ENCODE measurements around the gene TSG101. TPM values are rescaled to one million over a fixed set of nuclear protein-coding genes. Genes with fewer than 3 reads are reported as not detected.
A peak's percentile ranks its signal among the peaks of the same experiment; 100 is the strongest.

The TSG101 gene
- total RNA-seq, 2 donors from 2014 or later = 56.3 to 67.4 TPM

GRCh38 chr11:18459634-18460033, 67.1 kb downstream of the TSG101 start:
- Mint-ChIP-seq H3K9me3 (no peaks in the 10 kb centered on the region), H3K36me3 (ENCODE audit: low read depth) (no peaks in the 10 kb centered on the region), H3K4me1 (peaks cover 6% of the 10 kb centered on the region), H3K27me3 (ENCODE audit: insufficient read depth) (peaks cover 17% of the 10 kb centered on the region), H3K4me3 (no peak overlapping the region), H3K27ac (no peak overlapping the region)
- TF ChIP-seq CTCF (conservative IDR thresholded peaks at IDR 0.05) = no peak
- DNase-seq = no peak
- H3K9me3 ChIP-seq (ENCODE audit: control insufficient read depth, low read length) = no peaks in the 10 kb centered on the region
- no peak overlapping the region for H3K4me3 ChIP-seq (ENCODE audit: low read length)
- 96 to 100% methylated on average over 2 to 3 of the region's 4 CpGs for WGBS, 2 experiments (ENCODE audit: insufficient coverage in 1 of 2, insufficient read length in 1 of 2)
- no peak overlapping the region for H3K9ac ChIP-seq (ENCODE audit: extremely low read depth, low read length, poor library complexity, severe bottlenecking)
- no peak overlapping the region for H3K27ac ChIP-seq (ENCODE audit: low read depth, low read length)
- no peaks in the 10 kb centered on the region for H3K36me3 ChIP-seq (ENCODE audit: control insufficient read depth, insufficient read depth, low read length)
- H3K27me3 ChIP-seq (ENCODE audit: control insufficient read depth, insufficient read depth, low read length, poor library complexity, severe bottlenecking) = no peaks in the 10 kb centered on the region
- no peaks in the 10 kb centered on the region for H3K4me1 ChIP-seq (ENCODE audit: control insufficient read depth, insufficient read depth, low read length)

DNA sequence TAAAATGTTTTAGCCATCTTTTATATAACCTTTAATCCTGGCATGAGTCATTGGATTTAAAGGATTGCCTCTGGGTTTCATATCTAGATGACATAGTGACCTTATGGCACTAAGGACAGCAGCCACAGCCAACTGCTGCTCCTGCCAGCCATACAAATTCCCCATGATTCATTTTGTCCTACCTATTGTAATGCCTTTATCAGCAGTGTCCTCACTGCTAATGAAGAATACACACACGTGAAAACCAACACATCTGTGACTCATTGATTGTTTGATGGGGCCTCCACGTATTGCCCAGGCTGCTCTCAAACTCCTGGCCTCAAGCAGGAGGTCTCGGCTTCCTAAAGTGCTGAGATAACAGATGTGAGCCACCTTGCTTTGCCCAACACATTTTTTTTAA, 69.3 kb downstream of the TSG101 start:
- Mint-ChIP-seq H3K36me3 (ENCODE audit: low read depth) (no peaks in the 10 kb centered on the region), H3K4me1 (peaks cover 6% of the 10 kb centered on the region), H3K9me3 (no peaks in the 10 kb centered on the region), H3K4me3 (no peak overlapping the region), H3K27ac (no peak overlapping the region), H3K27me3 (ENCODE audit: insufficient read depth) (peaks cover 24% of the 10 kb centered on the region)
- DNase-seq = no peak
- Histone ChIP-seq H3K9ac (ENCODE audit: extremely low read depth, low read length, poor library complexity, severe bottlenecking) (no peak overlapping the region), H3K4me3 (ENCODE audit: low read length) (no peak overlapping the region), H3K9me3 (ENCODE audit: control insufficient read depth, low read length) (no peaks in the 10 kb centered on the region), H3K27ac (ENCODE audit: low read depth, low read length) (no peak overlapping the region), H3K4me1 (ENCODE audit: control insufficient read depth, insufficient read depth, low read length) (no peaks in the 10 kb centered on the region), H3K36me3 (ENCODE audit: control insufficient read depth, insufficient read depth, low read length) (no peaks in the 10 kb centered on the region), H3K27me3 (ENCODE audit: control insufficient read depth, insufficient read depth, low read length, poor library complexity, severe bottlenecking) (no peaks in the 10 kb centered on the region)
- WGBS, 2 experiments (ENCODE audit: insufficient coverage in 1 of 2, insufficient read length in 1 of 2) = 58 to 69% methylated on average over 3 of the region's 3 CpGs
- no peak for TF ChIP-seq CTCF (conservative IDR thresholded peaks at IDR 0.05)

DNA sequence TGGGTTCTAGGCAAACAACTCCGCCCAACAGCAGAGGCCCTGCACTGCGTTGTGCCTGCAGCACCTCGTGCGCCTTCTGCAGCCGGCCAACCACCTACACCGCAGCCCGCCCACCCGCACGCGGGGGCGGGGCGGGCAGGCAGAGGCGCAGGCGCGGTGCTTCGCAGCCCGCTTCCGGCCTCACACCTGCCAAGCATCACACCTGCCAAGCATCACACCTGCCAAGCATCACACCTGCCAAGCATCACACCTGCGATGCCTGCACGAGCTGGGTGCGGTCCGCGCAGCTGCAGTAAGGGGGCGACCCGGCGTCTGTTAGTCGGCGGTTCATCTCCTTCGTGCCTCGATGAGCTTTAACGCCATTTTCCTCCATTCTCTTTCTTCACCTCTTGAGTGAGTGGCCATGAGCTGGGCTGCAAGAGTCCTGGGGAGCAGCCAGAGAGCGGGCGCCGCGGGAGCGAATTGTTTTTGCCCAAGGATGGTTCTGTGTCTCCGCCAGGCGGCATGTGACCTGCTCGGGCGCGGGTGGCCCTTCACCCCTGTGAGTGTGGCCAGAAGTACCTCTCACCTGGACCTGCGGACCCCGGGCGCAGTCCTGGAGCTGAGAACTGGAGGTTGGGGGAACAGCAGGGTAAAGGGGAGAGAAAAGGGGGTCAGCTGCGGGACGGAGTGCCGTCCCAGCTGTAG, 70.9 kb downstream of the TSG101 start, which contains the start of gene LDHAL6A:
TSS of gene LDHAL6A (plus strand) at position 171 of the 687 bp plus-strand sequence. CDS start 825 bp downstream, outside the sequence.
- H3K36me3 ChIP-seq (ENCODE audit: control insufficient read depth, insufficient read depth, low read length) = no peaks in the 10 kb centered on the region
- peak; percentile 46 for DNase-seq
- H3K9ac ChIP-seq (ENCODE audit: extremely low read depth, low read length, poor library complexity, severe bottlenecking) = no peak within 1 kb of the TSS
- Mint-ChIP-seq H3K36me3 (ENCODE audit: low read depth) (no peaks in the 10 kb centered on the region), H3K4me3 (no peak within 1 kb of the TSS), H3K4me1 (peaks cover 6% of the 10 kb centered on the region), H3K27ac (no peak within 1 kb of the TSS), H3K27me3 (ENCODE audit: insufficient read depth) (peaks cover 24% of the 10 kb centered on the region), H3K9me3 (no peaks in the 10 kb centered on the region)
- no peaks in the 10 kb centered on the region for H3K9me3 ChIP-seq (ENCODE audit: control insufficient read depth, low read length)
- H3K4me1 ChIP-seq (ENCODE audit: control insufficient read depth, insufficient read depth, low read length) = no peaks in the 10 kb centered on the region
- H3K4me3 ChIP-seq (ENCODE audit: low read length) = no peak within 1 kb of the TSS
- 92 to 94% methylated on average over 24 to 47 of the region's 47 CpGs for WGBS, 2 experiments (ENCODE audit: insufficient coverage in 1 of 2, insufficient read length in 1 of 2)
- no peak for TF ChIP-seq CTCF (conservative IDR thresholded peaks at IDR 0.05)
- H3K27me3 ChIP-seq (ENCODE audit: control insufficient read depth, insufficient read depth, low read length, poor library complexity, severe bottlenecking) = no peaks in the 10 kb centered on the region
- no peak within 1 kb of the TSS for H3K27ac ChIP-seq (ENCODE audit: low read depth, low read length)

All from endodermal cell (in vitro differentiated cells).